HG02571 (cell line): ENCODE results near the gene LRRC4C.

ENCODE experiments used
- ATAC-seq: cut with Tn5 transposase; IDR thresholded peaks from one replicate; pipeline ENCODE4 v1.9.1; 2021; ENCODE audit warnings: mild to moderate bottlenecking, moderate library complexity; ENCODE audit not compliant: unreplicated experiment

The LRRC4C gene

DNA sequence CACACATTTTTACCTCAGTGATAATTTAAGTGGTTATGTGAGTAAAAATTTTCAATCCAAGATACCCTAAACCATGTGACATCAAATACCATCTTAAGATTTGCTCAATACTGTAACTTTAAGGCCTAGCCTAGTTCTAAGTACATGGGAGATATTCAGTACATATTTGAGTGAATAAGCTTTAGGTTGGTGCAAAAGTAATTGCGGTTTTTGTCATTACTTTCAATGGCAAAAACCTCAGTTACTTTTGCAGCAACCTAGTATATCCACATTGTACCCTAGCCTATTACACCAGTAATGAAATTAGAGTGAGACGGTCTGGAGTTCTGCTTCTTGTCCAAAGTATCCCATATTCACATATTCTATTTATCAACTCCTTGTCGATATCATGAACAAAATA, 700.1 kb downstream of the LRRC4C start:
- no peak for ATAC-seq

GRCh38 chr11:40754297-40754696, 705.2 kb downstream of the LRRC4C start:
- no peak for ATAC-seq

- ATAC-seq = no peak
Measured at GRCh38 chr11:40746282-40746681, 713.2 kb downstream of the LRRC4C start.

DNA sequence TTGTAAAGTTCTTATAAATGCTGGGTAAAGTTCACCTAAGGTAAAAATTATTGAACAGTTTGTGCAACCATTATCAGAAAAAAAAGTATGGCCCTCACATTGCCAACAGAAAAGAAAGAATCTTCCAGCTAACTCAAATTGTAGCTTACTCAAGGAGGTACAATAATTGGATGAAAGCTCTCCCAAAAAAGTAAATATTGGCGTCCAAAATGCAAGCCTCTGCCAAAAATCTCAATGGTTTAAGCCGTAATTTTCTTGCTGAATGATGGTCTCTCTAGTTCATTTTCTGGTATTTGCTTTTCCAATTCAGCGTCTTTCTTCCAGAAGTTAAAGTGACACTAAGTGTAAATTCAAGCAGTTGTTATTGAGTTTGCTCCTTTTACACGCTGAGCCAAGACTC, 727.3 kb downstream of the LRRC4C start:
- ATAC-seq = no peak

DNA sequence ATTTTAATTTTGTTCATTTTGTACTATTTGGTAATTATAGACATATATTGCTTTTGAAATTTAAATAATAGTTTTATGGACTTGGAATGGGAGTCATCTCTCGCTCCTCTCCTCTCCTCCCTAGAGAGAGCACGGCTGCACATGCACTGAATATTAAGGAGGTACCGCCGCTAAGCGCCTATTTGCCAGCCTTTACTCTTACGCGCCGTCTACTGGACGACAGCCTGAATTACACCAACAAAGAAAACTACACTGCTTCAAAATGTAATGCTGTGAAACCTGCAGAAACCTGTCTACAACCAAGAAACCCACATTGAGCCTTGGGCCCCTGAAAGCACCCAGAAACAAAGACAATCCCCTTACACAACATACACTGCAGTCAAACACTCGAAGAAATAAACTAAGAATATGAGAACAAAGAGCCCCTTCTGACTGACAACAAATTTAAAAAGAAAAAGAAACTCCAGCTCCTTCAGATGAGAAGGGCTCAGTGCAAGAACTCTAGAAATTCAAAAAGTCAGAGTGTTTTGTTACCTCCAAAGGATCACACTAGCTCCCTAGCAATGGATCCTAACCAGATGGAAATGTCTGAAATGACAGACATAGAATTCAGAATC, 737.2 kb downstream of the LRRC4C start:
- no peak for ATAC-seq

DNA sequence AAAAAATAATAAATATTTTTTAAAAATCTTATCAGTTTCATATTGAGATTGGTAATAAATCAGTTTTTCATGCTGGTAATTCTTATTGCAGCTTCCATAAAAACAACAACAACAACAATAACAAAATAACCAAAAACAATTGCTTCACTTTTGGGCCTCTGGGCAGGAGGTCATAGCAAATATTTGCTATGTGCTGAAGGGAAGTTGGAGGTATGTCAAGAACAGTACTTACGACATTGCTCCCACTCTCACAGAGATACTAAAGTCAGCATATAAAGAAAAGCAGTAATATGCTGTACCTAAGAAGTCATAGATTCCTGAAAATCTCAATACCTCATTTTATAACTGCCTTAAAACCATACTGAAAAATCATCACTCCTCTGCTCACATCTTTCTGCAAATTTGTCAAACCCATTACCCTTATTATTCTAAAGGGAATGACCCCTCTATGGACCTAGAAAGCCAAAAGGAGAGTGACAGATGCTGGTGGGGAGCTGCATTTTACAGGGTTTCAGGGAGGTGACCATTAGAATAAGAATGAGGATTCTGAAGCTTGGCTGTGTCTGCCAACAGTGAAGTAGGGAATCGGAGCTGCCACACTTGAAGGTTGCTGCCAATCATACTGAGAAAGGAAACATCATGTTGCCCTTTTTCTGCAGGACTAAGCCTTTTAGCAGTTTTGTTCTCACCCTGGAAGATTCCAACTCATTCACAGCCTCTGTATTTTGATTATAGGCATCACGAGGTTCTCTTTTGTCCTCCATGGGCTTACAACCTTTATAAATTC, 742.9 kb downstream of the LRRC4C start:
- no peak for ATAC-seq

DNA sequence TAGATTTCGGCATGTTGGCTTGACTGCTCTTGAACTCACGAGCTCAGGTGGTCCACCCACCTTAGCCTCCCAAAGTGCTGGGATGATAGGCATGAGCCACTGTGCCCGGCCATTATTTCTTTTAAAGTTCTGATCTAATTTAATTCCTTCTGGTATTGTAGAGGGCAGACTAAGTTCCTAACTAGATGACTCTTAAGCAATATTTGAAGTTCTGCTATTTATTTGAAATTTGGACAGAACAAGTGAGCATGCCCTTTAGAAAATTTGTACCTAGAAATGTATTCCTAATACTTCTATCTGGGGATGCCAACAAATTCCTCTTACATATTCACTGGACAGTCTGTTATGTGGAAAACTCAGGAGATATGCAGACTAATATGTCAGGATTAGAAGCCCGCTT, 746.4 kb downstream of the LRRC4C start:
- ATAC-seq = no peak

- no peak for ATAC-seq
Measured at GRCh38 chr11:40701027-40701426, 758.4 kb downstream of the LRRC4C start.

DNA sequence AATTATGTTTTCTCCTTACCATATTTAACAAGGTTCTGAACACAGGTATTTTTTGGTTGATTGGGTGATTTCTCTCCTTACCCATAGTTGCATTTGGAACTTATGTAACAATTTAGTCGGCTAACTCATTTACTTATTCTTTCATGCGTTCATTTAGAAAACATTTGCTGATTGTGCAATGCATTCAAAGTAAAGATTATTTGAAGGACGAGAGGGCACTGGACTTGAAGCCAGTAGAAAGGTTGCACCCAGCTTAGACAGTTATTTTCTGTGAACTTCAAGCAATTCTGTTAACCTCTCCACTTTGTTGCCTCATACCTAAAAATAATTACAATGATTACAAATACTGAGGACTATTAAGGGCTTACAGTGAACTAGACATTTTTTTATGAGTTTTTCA, 769.6 kb downstream of the LRRC4C start:
- ATAC-seq = no peak

DNA sequence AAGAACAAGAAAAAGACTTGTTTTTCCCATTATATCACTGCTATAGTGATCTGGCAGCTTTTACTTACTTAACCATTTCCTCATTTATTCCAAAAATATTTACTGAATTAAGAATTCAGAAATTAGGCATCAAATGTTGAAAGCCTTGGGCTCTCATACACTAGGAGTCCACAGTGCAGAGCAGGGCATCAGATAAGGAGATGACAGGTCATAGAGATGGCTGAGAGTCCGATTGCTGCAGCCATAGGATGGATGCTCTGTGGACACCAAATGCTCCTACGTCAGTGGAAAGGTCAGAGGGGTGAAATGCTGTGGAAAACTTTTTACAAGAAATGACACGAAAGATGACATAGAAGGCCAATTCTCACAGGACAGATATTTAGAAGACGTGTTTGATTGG, 771.1 kb downstream of the LRRC4C start:
- no peak for ATAC-seq

DNA sequence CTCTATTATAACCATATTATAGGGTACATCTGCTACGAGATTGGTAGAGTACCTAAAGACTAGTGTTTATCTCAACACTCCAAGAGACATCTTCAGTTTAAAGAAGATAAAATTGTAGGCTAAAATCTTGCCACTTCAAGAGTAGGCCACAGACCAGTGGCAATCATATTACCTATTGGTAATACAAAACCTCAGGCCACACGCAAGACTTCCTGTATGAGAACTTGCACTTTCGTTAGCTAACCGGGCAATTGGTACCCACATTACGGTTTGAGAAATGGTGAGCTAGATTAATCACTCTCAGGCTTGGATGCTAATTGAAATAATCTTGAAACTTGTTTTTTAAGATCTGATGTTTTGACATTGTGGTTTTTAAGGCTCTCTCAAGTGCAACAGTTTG, 772.7 kb downstream of the LRRC4C start:
- no peak for ATAC-seq

DNA sequence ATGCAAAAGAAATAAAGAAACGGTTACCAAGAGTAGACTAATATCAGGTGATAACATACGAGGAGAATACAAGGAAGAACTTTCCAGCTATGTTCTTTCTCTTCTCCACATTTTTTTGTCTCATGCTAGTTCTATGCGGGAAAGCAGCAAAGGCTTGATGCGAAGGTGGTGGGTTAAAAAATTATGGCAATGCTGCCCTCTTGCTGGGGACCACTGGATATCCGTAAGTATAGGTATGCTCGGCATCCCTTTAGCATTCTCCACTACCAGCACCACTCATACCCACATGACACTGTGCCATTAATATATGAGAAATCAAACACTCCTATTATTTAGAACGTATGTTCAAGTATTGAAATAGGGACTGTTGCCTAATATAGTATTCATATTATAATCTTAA, 776.4 kb downstream of the LRRC4C start:
- ATAC-seq = no peak

- ATAC-seq = no peak
Measured at GRCh38 chr11:40679276-40679675, 780.2 kb downstream of the LRRC4C start.

GRCh38 chr11:40647295-40647694, 812.2 kb downstream of the LRRC4C start:
- ATAC-seq = no peak

GRCh38 chr11:40642284-40642683, 817.2 kb downstream of the LRRC4C start:
- no peak for ATAC-seq

DNA sequence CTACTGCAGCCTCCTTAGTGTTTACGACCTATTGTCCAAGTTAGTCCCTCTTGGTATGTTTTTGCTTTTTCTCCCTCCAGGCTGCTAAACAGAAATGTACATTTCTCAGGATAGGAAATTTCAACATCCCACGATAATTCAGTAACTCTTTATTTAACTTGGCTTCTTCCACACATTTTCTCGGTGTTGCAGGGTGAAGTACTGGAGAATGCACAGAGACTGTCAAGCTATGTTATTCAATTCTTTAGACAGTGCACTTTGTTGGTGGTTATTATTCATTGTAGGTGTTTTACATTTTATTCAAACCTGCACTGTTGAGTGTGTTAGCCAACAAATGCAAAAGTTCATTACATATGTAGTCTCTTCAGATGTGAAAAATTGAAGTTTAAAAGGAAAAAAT, 839.8 kb downstream of the LRRC4C start:
- no peak for ATAC-seq

GRCh38 chr11:40606800-40607199, 852.7 kb downstream of the LRRC4C start:
- ATAC-seq = no peak

GRCh38 chr11:40602866-40603552, 856.4 kb downstream of the LRRC4C start:
- ATAC-seq = no peak

GRCh38 chr11:40597546-40598113, 861.8 kb downstream of the LRRC4C start:
- no peak for ATAC-seq

- ATAC-seq = no peak
Measured at GRCh38 chr11:40573254-40573891, 886.1 kb downstream of the LRRC4C start.

GRCh38 chr11:40569947-40570531, 889.4 kb downstream of the LRRC4C start:
- no peak for ATAC-seq
